Caco-2 (cell line): ENCODE data around the gene TMPRSS4. TPM values are rescaled to one million over a fixed set of nuclear protein-coding genes. Genes with fewer than 3 reads are reported as not detected.

Source experiments
- BruUV-seq: library from RNA; stranded (reverse); fragments of 400-500 nt; replicated peaks from 2 replicates; lab custom pipeline; 2021; lab: Mats Ljungman, UMichigan
- CTCF ChIA-PET: fragments of 300-600 bp; sonication (Branson Sonifier 250); formaldehyde crosslinking; loops from one replicate; lab custom pipeline; 2022; ENCODE audit warnings: antibody characterized with exemption; lab: Charles Lee
- POLR2A ChIA-PET: fragments of 300-600 bp; sonication (Branson Sonifier 250); formaldehyde crosslinking; loops from one replicate; lab custom pipeline; 2022; ENCODE audit warnings: antibody characterized with exemption; lab: Charles Lee
- DNase-seq, 2 experiments: peaks; one replicate each; pipeline versions ENCODE4 v3.0.0 to v3.0.0-alpha.2; 2020 to 2022
- H3K27me3 ChIP-seq: replicated peaks from 2 replicates; pipeline ENCODE4 v1.6.0; 2011; ENCODE audit warnings: low read length; ENCODE audit not compliant: control insufficient read depth, insufficient read depth
- H3K36me3 ChIP-seq: 2 replicates; pipeline ENCODE4 v1.5.1; 2011; ENCODE audit warnings: low read length; ENCODE audit not compliant: control insufficient read depth, insufficient read depth
- H3K4me1 ChIP-seq: fragments of 250-450 bp; sonication (Bioruptor Pico); 2 replicates; pipeline ENCODE4 v1.5.1; 2020; ENCODE audit warnings: mild to moderate bottlenecking
- H3K4me3 ChIP-seq: 2 replicates; pipeline ENCODE4 v1.5.1; 2011; ENCODE audit warnings: low read depth, mild to moderate bottlenecking, control low read depth, low read length
- H3K9me3 ChIP-seq: fragments of 250-450 bp; sonication (Bioruptor Pico); 2 replicates; pipeline ENCODE4 v1.5.1; 2020; ENCODE audit warnings: mild to moderate bottlenecking, moderate library complexity
- H3K27ac Mint-ChIP-seq: one replicate; pipeline ENCODE4 v1.8.0; 2022; ENCODE audit warnings: mixed read lengths; ENCODE audit not compliant: unreplicated experiment
- H3K27me3 Mint-ChIP-seq: one replicate; pipeline ENCODE4 v1.8.0; 2022; ENCODE audit warnings: mixed read lengths; ENCODE audit not compliant: insufficient read depth, unreplicated experiment
- H3K36me3 Mint-ChIP-seq: one replicate; pipeline ENCODE4 v1.8.0; 2022; ENCODE audit warnings: mild to moderate bottlenecking, mixed read lengths; ENCODE audit not compliant: insufficient read depth, unreplicated experiment
- H3K4me1 Mint-ChIP-seq: one replicate; pipeline ENCODE4 v1.8.0; 2022; ENCODE audit warnings: low read depth, mixed read lengths; ENCODE audit not compliant: unreplicated experiment
- H3K4me3 Mint-ChIP-seq: one replicate; pipeline ENCODE4 v1.8.0; 2022; ENCODE audit warnings: mild to moderate bottlenecking, moderate library complexity, mixed read lengths; ENCODE audit not compliant: unreplicated experiment
- H3K9me3 Mint-ChIP-seq: one replicate; pipeline ENCODE4 v1.8.0; 2022; ENCODE audit warnings: mixed read lengths; ENCODE audit not compliant: unreplicated experiment
- CTCF ChIP-seq, 2 experiments: fragments of 200-600 bp in 1 of 2; IDR thresholded peaks; 1 replicate in 1 of 2; 2 replicates in 1 of 2; pipeline versions ENCODE4 v1.5.1 to v1.8.0; 2011 to 2022; ENCODE audit warnings: antibody characterized with exemption in 1 of 2, control low read depth in 1 of 2, inconsistent platforms in 1 of 2, low read depth in 1 of 2, low read length in 1 of 2, mild to moderate bottlenecking in 1 of 2, moderate library complexity in 1 of 2; ENCODE audit not compliant: insufficient read depth in 1 of 2, severe bottlenecking in 1 of 2, unreplicated experiment in 1 of 2
- intact Hi-C: fragments of 100-400 bp; cut with micrococcal nuclease; formaldehyde crosslinking; loops from one replicate; pipeline ENCODE4 v1.10.0; 2022; ENCODE audit not compliant: unreplicated experiment
- total RNA-seq: library from RNA; stranded (reverse); gene quantifications from 2 replicates; pipeline ENCODE4 v1.2.3, GENCODE V29; 2022

TMPRSS4 gene
- total RNA-seq, 1 experiment from 2014 or later = 86.4 TPM

- Histone ChIP-seq H3K9me3 (no peaks in the 10 kb centered on the region), H3K4me1 (peaks cover 3% of the 10 kb centered on the region; the same call in 1 of the 2 replicates), H3K4me3 (no peak overlapping the region), H3K27me3 (no peaks in the 10 kb centered on the region; the same call in 1 of the 2 replicates), H3K36me3 (no peaks in the 10 kb centered on the region)
- no peak overlapping the region for H3K27ac Mint-ChIP-seq
- intact Hi-C loops = no loop called here
- no peak for TF ChIP-seq CTCF (IDR thresholded peaks at IDR 0.05; ENCODE audit: insufficient read depth in 1 of 2, low read depth in 1 of 2, low read length in 1 of 2, severe bottlenecking in 1 of 2, unreplicated experiment in 1 of 2)
- no peaks in the 10 kb centered on the region for H3K27me3 Mint-ChIP-seq
- H3K4me3 Mint-ChIP-seq = no peak overlapping the region
- ChIA-PET CTCF (interaction anchor here (1.1 to 3.5 kb wide), 2 partner anchors 13 to 73 kb away, joined by 3 to 37 read pairs; no protein-coding TSS in a partner anchor), POLR2A (no interaction called here)
- peaks cover 9% of the 10 kb centered on the region for H3K4me1 Mint-ChIP-seq
- DNase-seq = peak in 1 of 2 experiments; percentile 53
- no TSS peak for BruUV-seq
- no peaks in the 10 kb centered on the region for H3K36me3 Mint-ChIP-seq
- no peaks in the 10 kb centered on the region for H3K9me3 Mint-ChIP-seq
Measured at GRCh38 chr11:118168751-118169150, 91.9 kb downstream of the TMPRSS4 start.

GRCh38 chr11:118169300-118170140 is 92.6 kb downstream of the TMPRSS4 start:
- H3K27me3 Mint-ChIP-seq = no peaks in the 10 kb centered on the region
- POLR2A ChIA-PET = interaction anchor here (0.8 kb wide), 1 partner anchor 190 kb away, joined by 3 read pairs; the partner anchor contains the start of gene UBE4A
- no peaks in the 10 kb centered on the region; the same call in 1 of the 2 replicates for H3K27me3 ChIP-seq

More at GRCh38 chr11:118169300-118170140, 92.6 kb downstream of the TMPRSS4 start:
- intact Hi-C loops = no loop called here
- H3K4me3 Mint-ChIP-seq = no peak overlapping the region
- no TSS peak for BruUV-seq
- no peaks in the 10 kb centered on the region for H3K9me3 Mint-ChIP-seq
- CTCF ChIA-PET = interaction anchor here (0.7 to 3.5 kb wide), 6 partner anchors 13 to 166 kb away, joined by 3 to 37 read pairs (median 3); no protein-coding TSS in a partner anchor
- Histone ChIP-seq H3K4me3 (no peak overlapping the region), H3K4me1 (peaks cover 3% of the 10 kb centered on the region; the same call in 1 of the 2 replicates), H3K9me3 (no peaks in the 10 kb centered on the region), H3K36me3 (no peaks in the 10 kb centered on the region)
- no peak overlapping the region for H3K27ac Mint-ChIP-seq
- H3K36me3 Mint-ChIP-seq = peaks cover 3% of the 10 kb centered on the region
- peaks cover 8% of the 10 kb centered on the region for H3K4me1 Mint-ChIP-seq
- TF ChIP-seq CTCF (IDR thresholded peaks at IDR 0.05; ENCODE audit: insufficient read depth in 1 of 2, low read depth in 1 of 2, low read length in 1 of 2, severe bottlenecking in 1 of 2, unreplicated experiment in 1 of 2) = no peak
- DNase-seq = no peak
